H9 (cell line): ENCODE measurements around the gene BCAR1. TPM values are rescaled to one million over a fixed set of nuclear protein-coding genes. Genes with fewer than 3 reads are reported as not detected.

Experiments used
- DNase-seq: peaks from one replicate; pipeline ENCODE4 v3.0.0-alpha.2; 2017
- H2AFZ ChIP-seq: one replicate; pipeline ENCODE4 v1.6.1; 2013; ENCODE audit warnings: mild to moderate bottlenecking, low read length, control low read depth, moderate library complexity
- H2AK5ac ChIP-seq: 2 replicates; pipeline ENCODE4 v1.6.1; 2013; ENCODE audit warnings: low read length, control low read depth, mixed read lengths; ENCODE audit not compliant: insufficient read length
- H2BK120ac ChIP-seq: one replicate; pipeline ENCODE4 v1.6.1; 2013; ENCODE audit warnings: low read depth, mild to moderate bottlenecking, low read length, control low read depth, inconsistent platforms; ENCODE audit not compliant: poor library complexity, severe bottlenecking
- H2BK12ac ChIP-seq: 2 replicates; pipeline ENCODE4 v1.6.1; 2013; ENCODE audit warnings: low read length, control low read depth, mixed read lengths, low read depth; ENCODE audit not compliant: insufficient read length
- H2BK15ac ChIP-seq: 2 replicates; pipeline ENCODE4 v1.6.1; 2013; ENCODE audit warnings: low read depth, low read length, control low read depth
- H2BK20ac ChIP-seq: one replicate; pipeline ENCODE4 v1.6.1; 2013; ENCODE audit warnings: low read depth, mild to moderate bottlenecking, low read length, control low read depth, inconsistent platforms; ENCODE audit not compliant: poor library complexity, severe bottlenecking
- H2BK5ac ChIP-seq: 2 replicates; pipeline ENCODE4 v1.6.1; 2013; ENCODE audit warnings: low read length, control low read depth, mixed read lengths; ENCODE audit not compliant: insufficient read length
- H3K14ac ChIP-seq: 2 replicates; pipeline ENCODE4 v1.6.1; 2013; ENCODE audit warnings: low read length, control low read depth; ENCODE audit not compliant: insufficient read depth
- H3K18ac ChIP-seq: 2 replicates; pipeline ENCODE4 v1.6.1; 2013; ENCODE audit warnings: low read depth, mild to moderate bottlenecking, mixed read lengths, low read length, control low read depth; ENCODE audit not compliant: insufficient read length
- H3K23ac ChIP-seq: 2 replicates; pipeline ENCODE4 v1.6.1; 2013; ENCODE audit warnings: low read length, control low read depth, mixed read lengths, low read depth; ENCODE audit not compliant: insufficient read length
- H3K23me2 ChIP-seq: 2 replicates; pipeline ENCODE4 v1.6.1; 2013; ENCODE audit warnings: low read depth, mild to moderate bottlenecking, mixed read lengths, low read length, control low read depth; ENCODE audit not compliant: insufficient read length, poor library complexity, severe bottlenecking
- H3K27ac ChIP-seq: 2 replicates; pipeline ENCODE4 v1.5.1; 2013; ENCODE audit warnings: low read length, control low read depth, mixed read lengths, low read depth; ENCODE audit not compliant: insufficient read length
- H3K27me3 ChIP-seq: 2 replicates; pipeline ENCODE4 v1.6.1; 2013; ENCODE audit warnings: low read length, control low read depth, inconsistent platforms; ENCODE audit not compliant: insufficient read depth
- H3K4ac ChIP-seq: 2 replicates; pipeline ENCODE4 v1.6.1; 2013; ENCODE audit warnings: low read depth, mild to moderate bottlenecking, control low read depth, inconsistent platforms, low read length, moderate library complexity
- H3K4me1 ChIP-seq: 2 replicates; pipeline ENCODE4 v1.6.1; 2013; ENCODE audit warnings: low read length, control low read depth, inconsistent platforms; ENCODE audit not compliant: insufficient read depth
- H3K4me2 ChIP-seq: 2 replicates; pipeline ENCODE4 v1.6.1; 2013; ENCODE audit warnings: low read length, control low read depth, mixed read lengths; ENCODE audit not compliant: insufficient read length, insufficient read depth
- H3K56ac ChIP-seq: 2 replicates; pipeline ENCODE4 v1.6.1; 2013; ENCODE audit warnings: low read depth, mild to moderate bottlenecking, mixed read lengths, low read length, control low read depth; ENCODE audit not compliant: insufficient read length
- H3K79me1 ChIP-seq: 2 replicates; pipeline ENCODE4 v1.6.1; 2013; ENCODE audit warnings: low read depth, mild to moderate bottlenecking, moderate library complexity, low read length, control low read depth, inconsistent platforms; ENCODE audit not compliant: insufficient read depth, poor library complexity, severe bottlenecking
- H3K79me2 ChIP-seq: 2 replicates; pipeline ENCODE4 v1.6.1; 2013; ENCODE audit warnings: low read length, control low read depth, inconsistent platforms; ENCODE audit not compliant: insufficient read depth
- H3K9ac ChIP-seq: 2 replicates; pipeline ENCODE4 v1.6.1; 2013; ENCODE audit warnings: low read length, control low read depth, mixed read lengths; ENCODE audit not compliant: insufficient read length; ENCODE audit errors: extremely low read depth
- H3K9me3 ChIP-seq: one replicate; pipeline ENCODE4 v1.6.1; 2013; ENCODE audit warnings: low read depth, low read length, inconsistent platforms; ENCODE audit not compliant: control insufficient read depth
- H3T11ph ChIP-seq: one replicate; pipeline ENCODE4 v1.6.1; 2013; ENCODE audit warnings: mild to moderate bottlenecking, low read length, control low read depth, inconsistent platforms
- H4K20me1 ChIP-seq: one replicate; pipeline ENCODE4 v1.6.1; 2013; ENCODE audit not compliant: control insufficient read depth, insufficient read length, insufficient read depth
- H4K5ac ChIP-seq: 2 replicates; pipeline ENCODE4 v1.6.1; 2013; ENCODE audit warnings: low read depth, mild to moderate bottlenecking, mixed read lengths, low read length, control low read depth; ENCODE audit not compliant: insufficient read length
- H4K8ac ChIP-seq: replicated peaks from 2 replicates; pipeline ENCODE4 v1.6.1; 2013; ENCODE audit warnings: low read length, control low read depth, mixed read lengths, low read depth; ENCODE audit not compliant: insufficient read length
- H4K91ac ChIP-seq: 2 replicates; pipeline ENCODE4 v1.6.1; 2013; ENCODE audit warnings: low read depth, mild to moderate bottlenecking, moderate library complexity, mixed read lengths, low read length, control low read depth; ENCODE audit not compliant: insufficient read length
- H3K27ac Mint-ChIP-seq, 3 experiments: 2 replicates in 2 of 3; 3 replicates in 1 of 3; pipeline ENCODE4 v1.8.0; 2020 to 2021; ENCODE audit warnings: mixed read lengths in 3 of 3, mild to moderate bottlenecking in 1 of 3, moderate library complexity in 1 of 3
- H3K27me3 Mint-ChIP-seq: 2 replicates; pipeline ENCODE4 v1.8.0; 2021; ENCODE audit warnings: low read depth, mild to moderate bottlenecking, moderate library complexity, mixed read lengths
- H3K36me3 Mint-ChIP-seq, 3 experiments: 2 replicates in 2 of 3; 3 replicates in 1 of 3; pipeline ENCODE4 v1.8.0; 2020 to 2021; ENCODE audit warnings: low read depth in 3 of 3, mixed read lengths in 3 of 3; ENCODE audit not compliant: insufficient read depth in 1 of 3
- H3K4me1 Mint-ChIP-seq, 2 experiments: 2 replicates each; pipeline ENCODE4 v1.8.0; 2020; ENCODE audit warnings: mixed read lengths in 2 of 2
- H3K4me3 Mint-ChIP-seq, 2 experiments: 2 replicates in 1 of 2; 3 replicates in 1 of 2; pipeline ENCODE4 v1.8.0; 2020 to 2021; ENCODE audit warnings: mild to moderate bottlenecking in 2 of 2, mixed read lengths in 2 of 2, moderate library complexity in 1 of 2
- H3K9me3 Mint-ChIP-seq, 2 experiments: 2 replicates in 1 of 2; 3 replicates in 1 of 2; pipeline ENCODE4 v1.8.0; 2020; ENCODE audit warnings: mild to moderate bottlenecking in 2 of 2, mixed read lengths in 2 of 2, moderate library complexity in 1 of 2
- WGBS: extraction: QIAGEN DNeasy Blood & Tissue Kit; methylation state at CpG from one replicate; pipeline ENCODE4 v1.1.7; 2013; ENCODE audit warnings: missing lambda C conversion rate, low lambda C conversion rate, mixed read lengths; ENCODE audit not compliant: insufficient read length; ENCODE audit errors: extremely low coverage; 5-methylcytosine and 5-hydroxymethylcytosine counted together
- total RNA-seq: library from RNA; stranded (reverse); gene quantifications from 2 replicates; pipeline ENCODE4 v1.2.1, GENCODE V29; 2021
- TF ChIP-seq, protein P1 (sequence below): fragments of 200-600 bp; sonication (generic); conservative IDR thresholded peaks from 3 replicates; pipeline ENCODE4 v1.8.0; 2021; ENCODE audit warnings: antibody characterized with exemption, mild to moderate bottlenecking

The BCAR1 gene
- total RNA-seq, 1 experiment from 2014 or later: 97.1 TPM

DNA sequence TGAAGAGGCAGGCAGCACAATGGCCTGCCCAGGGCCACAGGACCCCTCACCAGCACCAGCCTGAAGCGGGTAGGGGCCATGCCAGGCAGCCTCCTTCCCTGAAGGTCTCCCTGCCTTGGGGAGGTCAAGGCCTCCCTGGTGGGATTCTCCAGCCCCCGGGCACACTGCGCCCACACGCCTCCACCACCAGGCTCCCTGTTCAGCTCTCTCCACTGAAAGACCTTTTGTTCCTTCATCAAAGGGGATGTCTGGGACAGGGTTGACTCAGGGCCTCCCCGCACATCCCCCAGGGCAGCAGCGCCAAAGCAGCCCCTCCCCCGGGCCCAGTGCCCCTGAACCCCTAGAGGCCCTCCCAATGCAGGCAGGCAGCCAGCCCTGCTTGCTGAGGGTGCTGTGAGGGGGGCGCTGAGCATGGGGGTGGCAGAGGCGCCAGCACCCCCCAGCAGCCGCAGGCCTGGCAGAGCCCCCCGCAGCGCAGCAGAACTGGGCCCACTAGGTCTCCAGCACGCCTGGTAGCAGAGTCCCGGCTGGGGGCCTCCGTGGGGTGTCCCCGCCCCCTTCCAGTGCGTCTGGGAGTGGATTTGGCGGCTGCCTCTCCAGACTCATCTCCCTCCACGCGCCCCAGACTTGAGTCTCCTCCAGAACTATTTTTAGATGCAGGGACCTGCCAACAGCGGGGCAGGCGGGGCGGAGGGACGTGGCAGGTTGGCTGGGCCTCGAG lies 13.1 kb downstream of the BCAR1 start:
- no peak overlapping the region for H3K23ac ChIP-seq
- H2BK120ac ChIP-seq: no peak overlapping the region
- H2BK15ac ChIP-seq: no peak overlapping the region
- no peak overlapping the region for H4K8ac ChIP-seq
- no peaks in the 10 kb centered on the region for H4K20me1 ChIP-seq
- no peak overlapping the region for H2BK20ac ChIP-seq
- H3K27ac Mint-ChIP-seq: no peak overlapping the region
- no peak overlapping the region for H3K9ac ChIP-seq
- peaks cover 3% of the 10 kb centered on the region for H3K79me1 ChIP-seq
- H3K4me2 ChIP-seq: no peak overlapping the region
- H3K4me3 Mint-ChIP-seq: no peak overlapping the region
- no peak overlapping the region for H4K5ac ChIP-seq
- no peaks in the 10 kb centered on the region for H3K9me3 Mint-ChIP-seq
- no peak overlapping the region for H2BK12ac ChIP-seq
- WGBS: no CpG with 5 or more reads among the region's 25 CpGs
- peak; percentile 27 for DNase-seq
- H2AK5ac ChIP-seq: no peak overlapping the region
- no peaks in the 10 kb centered on the region for H3K27me3 ChIP-seq
- H3K18ac ChIP-seq: no peak overlapping the region
- no peak overlapping the region for H3K4ac ChIP-seq
- no peak overlapping the region for H3K14ac ChIP-seq
- H3K56ac ChIP-seq: no peak overlapping the region
- peaks cover 6 to 21% of the 10 kb centered on the region in 2 experiments for H3K4me1 Mint-ChIP-seq
- no peaks in the 10 kb centered on the region for H3K9me3 ChIP-seq
- no peaks in the 10 kb centered on the region for H3K4me1 ChIP-seq
- H3K27ac ChIP-seq: no peak overlapping the region
- no peaks in the 10 kb centered on the region for H3K27me3 Mint-ChIP-seq
- no peak overlapping the region for H2AFZ ChIP-seq
- no peak overlapping the region for H2BK5ac ChIP-seq
- peaks cover 42 to 64% (median 57%) of the 10 kb centered on the region in 3 experiments; a peak in 6 of 7 replicates for H3K36me3 Mint-ChIP-seq
- TF ChIP-seq, protein P1, sequence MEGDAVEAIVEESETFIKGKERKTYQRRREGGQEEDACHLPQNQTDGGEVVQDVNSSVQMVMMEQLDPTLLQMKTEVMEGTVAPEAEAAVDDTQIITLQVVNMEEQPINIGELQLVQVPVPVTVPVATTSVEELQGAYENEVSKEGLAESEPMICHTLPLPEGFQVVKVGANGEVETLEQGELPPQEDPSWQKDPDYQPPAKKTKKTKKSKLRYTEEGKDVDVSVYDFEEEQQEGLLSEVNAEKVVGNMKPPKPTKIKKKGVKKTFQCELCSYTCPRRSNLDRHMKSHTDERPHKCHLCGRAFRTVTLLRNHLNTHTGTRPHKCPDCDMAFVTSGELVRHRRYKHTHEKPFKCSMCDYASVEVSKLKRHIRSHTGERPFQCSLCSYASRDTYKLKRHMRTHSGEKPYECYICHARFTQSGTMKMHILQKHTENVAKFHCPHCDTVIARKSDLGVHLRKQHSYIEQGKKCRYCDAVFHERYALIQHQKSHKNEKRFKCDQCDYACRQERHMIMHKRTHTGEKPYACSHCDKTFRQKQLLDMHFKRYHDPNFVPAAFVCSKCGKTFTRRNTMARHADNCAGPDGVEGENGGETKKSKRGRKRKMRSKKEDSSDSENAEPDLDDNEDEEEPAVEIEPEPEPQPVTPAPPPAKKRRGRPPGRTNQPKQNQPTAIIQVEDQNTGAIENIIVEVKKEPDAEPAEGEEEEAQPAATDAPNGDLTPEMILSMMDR: no peak
- H4K91ac ChIP-seq: no peak overlapping the region
- H3T11ph ChIP-seq: no peak overlapping the region
- no peaks in the 10 kb centered on the region for H3K23me2 ChIP-seq
- peaks cover 10% of the 10 kb centered on the region; the same call in 1 of the 2 replicates for H3K79me2 ChIP-seq
